ENCODE results near the gene NIBAN1. TPM values are rescaled to one million over a fixed set of nuclear protein-coding genes. Genes with fewer than 3 reads are reported as not detected.
A peak's percentile ranks its signal among the peaks of the same experiment; 100 is the strongest.

The NIBAN1 gene
- total RNA-seq, 1 experiment from 2014 or later, result 15.6 TPM

DNA sequence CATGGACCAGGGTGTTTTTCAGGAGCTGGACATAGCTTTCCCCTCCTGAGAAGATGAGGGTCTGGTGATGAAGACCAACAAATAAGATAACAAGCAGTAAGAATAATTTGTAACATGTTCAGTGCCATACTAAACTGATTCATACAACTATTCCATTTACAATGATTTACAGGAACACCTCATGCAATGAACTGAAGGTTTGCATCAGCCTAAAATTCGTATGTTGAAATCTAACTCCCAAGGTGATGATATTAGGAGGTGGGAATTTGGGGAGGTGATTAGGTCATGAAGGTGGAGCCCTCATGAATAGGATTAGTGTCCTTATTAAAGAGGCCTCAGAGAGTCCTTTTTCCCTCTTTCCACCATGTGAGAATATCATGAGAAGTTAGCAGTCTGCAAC, 15.9 kb upstream of the NIBAN1 start:
- H3K4me3 Mint-ChIP-seq (ENCODE audit: unreplicated experiment), result no peak overlapping the region
- intact Hi-C loops (cut with micrococcal nuclease), result no loop called here
- no peak for TF ChIP-seq CTCF (IDR thresholded peaks at IDR 0.05; ENCODE audit: unreplicated experiment)
- peaks cover 62% of the 10 kb centered on the region for H3K27me3 Mint-ChIP-seq (ENCODE audit: insufficient read depth, unreplicated experiment)
- no TSS peak for BruUV-seq (replicated peaks)
- H3K4me1 Mint-ChIP-seq (ENCODE audit: insufficient read depth, unreplicated experiment), result no peaks in the 10 kb centered on the region
- no peaks in the 10 kb centered on the region for H3K36me3 Mint-ChIP-seq (ENCODE audit: insufficient read depth, unreplicated experiment)
- H3K27ac Mint-ChIP-seq (ENCODE audit: low read depth, unreplicated experiment), result no peak overlapping the region
- H3K9me3 Mint-ChIP-seq (ENCODE audit: unreplicated experiment), result peaks cover 9% of the 10 kb centered on the region
- ChIA-PET CTCF (interaction anchor here (0.6 to 6.5 kb wide), 5 partner anchors 13 to 691 kb away, joined by 3 to 87 read pairs (median 3); no protein-coding TSS in a partner anchor), POLR2A (interaction anchor here (0.9 to 1.1 kb wide), 2 partner anchors 50 to 152 kb away, joined by 3 to 4 read pairs; no protein-coding TSS in a partner anchor)
- peak; percentile 26 for DNase-seq (ENCODE audit: unreplicated experiment)

DNA sequence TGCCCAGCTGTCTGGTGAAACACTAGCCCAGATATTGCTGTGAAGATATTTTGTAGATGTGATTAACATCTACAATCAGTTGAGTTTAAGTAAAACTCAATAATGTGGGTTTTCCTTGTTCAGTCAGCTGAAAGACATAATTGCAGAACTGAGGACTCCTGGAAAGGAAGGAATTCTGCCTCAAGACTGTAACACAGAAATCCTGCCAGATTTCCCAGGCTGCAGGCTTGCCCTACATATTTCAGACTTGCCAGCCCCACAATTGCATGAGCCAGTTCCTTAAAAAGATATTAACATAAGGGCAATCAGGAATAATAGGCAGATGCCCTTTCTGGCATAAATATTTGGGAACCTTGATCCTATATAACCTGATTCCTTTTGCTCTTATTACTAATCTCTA, 14.2 kb upstream of the NIBAN1 start:
- no peak for TF ChIP-seq CTCF (IDR thresholded peaks at IDR 0.05; ENCODE audit: unreplicated experiment)
- no peak overlapping the region for H3K27ac Mint-ChIP-seq (ENCODE audit: low read depth, unreplicated experiment)
- BruUV-seq (replicated peaks), result no TSS peak
- no peak for DNase-seq (ENCODE audit: unreplicated experiment)
- POLR2A ChIA-PET, result interaction anchor here (0.6 to 0.8 kb wide), 3 partner anchors 60 to 179 kb away, joined by 3 to 4 read pairs (median 3); no protein-coding TSS in a partner anchor
- intact Hi-C loops (cut with micrococcal nuclease), result no loop called here
- H3K36me3 Mint-ChIP-seq (ENCODE audit: insufficient read depth, unreplicated experiment), result no peaks in the 10 kb centered on the region
- no peak overlapping the region for H3K4me3 Mint-ChIP-seq (ENCODE audit: unreplicated experiment)
- CTCF ChIA-PET, result interaction anchor here (0.8 to 6.5 kb wide), 5 partner anchors 29 to 692 kb away, joined by 3 to 87 read pairs (median 4); partner anchors contain the start of gene RNF2
- H3K27me3 Mint-ChIP-seq (ENCODE audit: insufficient read depth, unreplicated experiment), result peaks cover 65% of the 10 kb centered on the region
- H3K4me1 Mint-ChIP-seq (ENCODE audit: insufficient read depth, unreplicated experiment), result no peaks in the 10 kb centered on the region
- H3K9me3 Mint-ChIP-seq (ENCODE audit: unreplicated experiment), result no peaks in the 10 kb centered on the region

DNA sequence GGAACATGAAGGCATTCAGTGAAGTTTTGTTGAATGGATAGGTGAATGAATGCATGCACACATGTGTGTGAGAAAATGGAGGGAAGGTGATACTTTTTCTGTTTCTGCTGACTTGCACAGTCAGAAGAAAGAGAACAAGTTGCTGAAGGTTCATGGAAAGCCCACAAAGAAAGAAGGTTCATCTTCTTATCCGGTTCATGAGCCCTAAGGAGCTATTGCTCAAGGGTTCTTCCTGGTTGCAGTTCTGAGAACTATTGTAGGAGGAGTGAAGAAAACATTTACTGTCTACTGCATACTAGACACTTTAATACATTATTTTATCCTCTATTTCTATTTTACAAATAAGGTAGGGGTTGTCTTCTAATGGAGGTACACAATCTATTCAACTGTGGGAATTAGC, 13.4 kb upstream of the NIBAN1 start:
- Mint-ChIP-seq H3K4me1 (ENCODE audit: insufficient read depth, unreplicated experiment) (no peaks in the 10 kb centered on the region), H3K4me3 (ENCODE audit: unreplicated experiment) (no peak overlapping the region), H3K36me3 (ENCODE audit: insufficient read depth, unreplicated experiment) (no peaks in the 10 kb centered on the region), H3K27ac (ENCODE audit: low read depth, unreplicated experiment) (no peak overlapping the region), H3K9me3 (ENCODE audit: unreplicated experiment) (no peaks in the 10 kb centered on the region), H3K27me3 (ENCODE audit: insufficient read depth, unreplicated experiment) (peaks cover 67% of the 10 kb centered on the region)
- ChIA-PET POLR2A (interaction anchor here (0.7 to 0.8 kb wide), 2 partner anchors 59 to 178 kb away, joined by 3 to 4 read pairs; no protein-coding TSS in a partner anchor), CTCF (interaction anchor here (0.6 to 6.5 kb wide), 8 partner anchors 30 to 692 kb away, joined by 3 to 87 read pairs (median 6); partner anchors contain the start of genes RNF2 and SWT1)
- no TSS peak for BruUV-seq (replicated peaks)
- no peak for DNase-seq (ENCODE audit: unreplicated experiment)
- intact Hi-C loops (cut with micrococcal nuclease), result no loop called here
- no peak for TF ChIP-seq CTCF (IDR thresholded peaks at IDR 0.05; ENCODE audit: unreplicated experiment)

- ChIA-PET CTCF (interaction anchor here (0.6 to 6.5 kb wide), 15 partner anchors 31 to 711 kb away, joined by 3 to 87 read pairs (median 4); partner anchors contain the start of gene SWT1), POLR2A (no interaction called here)
- TF ChIP-seq CTCF (IDR thresholded peaks at IDR 0.05; ENCODE audit: unreplicated experiment), result peak; percentile 18
- no peak overlapping the region for H3K4me3 Mint-ChIP-seq (ENCODE audit: unreplicated experiment)
- no TSS peak for BruUV-seq (replicated peaks)
- no peaks in the 10 kb centered on the region for H3K36me3 Mint-ChIP-seq (ENCODE audit: insufficient read depth, unreplicated experiment)
- no peak overlapping the region for H3K27ac Mint-ChIP-seq (ENCODE audit: low read depth, unreplicated experiment)
- H3K9me3 Mint-ChIP-seq (ENCODE audit: unreplicated experiment), result no peaks in the 10 kb centered on the region
- intact Hi-C loops (cut with micrococcal nuclease), result loop anchor here (1.0 kb wide), 1 partner anchor 184 kb away; no protein-coding TSS in a partner anchor
- peaks cover 70% of the 10 kb centered on the region for H3K27me3 Mint-ChIP-seq (ENCODE audit: insufficient read depth, unreplicated experiment)
- no peaks in the 10 kb centered on the region for H3K4me1 Mint-ChIP-seq (ENCODE audit: insufficient read depth, unreplicated experiment)
- DNase-seq (ENCODE audit: unreplicated experiment), result peak; percentile 41
These were observed 11.9 kb upstream of the NIBAN1 start for GRCh38 chr1:184986250-184986649.
